ENCODE results near the gene IFT122.
"Not testable (repeated sequence)": the region's sequence is repeated elsewhere in the genome, so short reads cannot be mapped to it uniquely, and the experiment has no call there.

DNA sequence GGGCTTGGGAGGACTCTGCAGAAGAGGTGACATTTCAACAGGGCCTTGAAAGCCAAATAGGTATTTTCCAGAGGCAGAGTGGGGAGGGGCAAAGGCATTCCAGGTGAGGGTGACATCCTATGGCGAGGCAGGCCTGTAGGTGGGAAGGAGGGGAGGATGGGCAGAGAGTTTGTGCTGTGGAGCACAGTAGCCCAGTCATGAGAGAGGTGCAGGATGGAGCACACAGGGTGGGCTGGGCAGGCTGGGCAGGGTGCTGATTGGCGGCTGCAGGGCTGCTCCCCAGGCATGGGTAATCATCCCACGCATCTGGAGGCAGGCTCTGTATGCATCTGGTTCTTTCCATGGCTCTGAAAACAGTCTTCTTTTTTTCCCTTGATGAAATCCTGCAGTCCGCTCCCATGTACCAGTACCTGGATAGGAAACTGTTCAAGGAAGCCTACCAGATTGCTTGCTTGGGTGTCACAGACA is 47.9 kb downstream of the IFT122 start:
- not testable (repeated sequence) for TF ChIP-seq POLR2AphosphoS5 (IDR thresholded peaks at IDR 0.05; ENCODE audit: low read depth)
- TF ChIP-seq, protein P1, sequence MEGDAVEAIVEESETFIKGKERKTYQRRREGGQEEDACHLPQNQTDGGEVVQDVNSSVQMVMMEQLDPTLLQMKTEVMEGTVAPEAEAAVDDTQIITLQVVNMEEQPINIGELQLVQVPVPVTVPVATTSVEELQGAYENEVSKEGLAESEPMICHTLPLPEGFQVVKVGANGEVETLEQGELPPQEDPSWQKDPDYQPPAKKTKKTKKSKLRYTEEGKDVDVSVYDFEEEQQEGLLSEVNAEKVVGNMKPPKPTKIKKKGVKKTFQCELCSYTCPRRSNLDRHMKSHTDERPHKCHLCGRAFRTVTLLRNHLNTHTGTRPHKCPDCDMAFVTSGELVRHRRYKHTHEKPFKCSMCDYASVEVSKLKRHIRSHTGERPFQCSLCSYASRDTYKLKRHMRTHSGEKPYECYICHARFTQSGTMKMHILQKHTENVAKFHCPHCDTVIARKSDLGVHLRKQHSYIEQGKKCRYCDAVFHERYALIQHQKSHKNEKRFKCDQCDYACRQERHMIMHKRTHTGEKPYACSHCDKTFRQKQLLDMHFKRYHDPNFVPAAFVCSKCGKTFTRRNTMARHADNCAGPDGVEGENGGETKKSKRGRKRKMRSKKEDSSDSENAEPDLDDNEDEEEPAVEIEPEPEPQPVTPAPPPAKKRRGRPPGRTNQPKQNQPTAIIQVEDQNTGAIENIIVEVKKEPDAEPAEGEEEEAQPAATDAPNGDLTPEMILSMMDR (conservative IDR thresholded peaks at IDR 0.05; ENCODE audit: low read depth in 2 of 2) = not testable (repeated sequence)
